HepG2 (cell line): Measurements from ENCODE around the gene OTOP2. TPM values are rescaled to one million over a fixed set of nuclear protein-coding genes. Genes with fewer than 3 reads are reported as not detected.

Source experiments
- AFF4 ChIP-seq: sonication (generic); formaldehyde crosslinking; IDR thresholded peaks from 2 replicates; pipeline ENCODE4 v1.4.0; 2020; ENCODE audit warnings: missing genetic modification reagents
- BRCA1 ChIP-seq: sonication (generic); formaldehyde crosslinking; IDR thresholded peaks from 2 replicates; pipeline ENCODE4 v1.4.0; 2020; ENCODE audit warnings: missing genetic modification reagents
- DBP ChIP-seq: sonication (generic); formaldehyde crosslinking; IDR thresholded peaks from 2 replicates; pipeline ENCODE4 v1.4.0; 2020; ENCODE audit warnings: missing genetic modification reagents; ENCODE audit errors: not compliant biosample characterization
- DNMT1 ChIP-seq: sonication (generic); formaldehyde crosslinking; IDR thresholded peaks from 2 replicates; pipeline ENCODE4 v1.5.1; 2020; ENCODE audit warnings: mild to moderate bottlenecking, missing genetic modification reagents
- FOXK1 ChIP-seq: sonication (generic); formaldehyde crosslinking; IDR thresholded peaks from 2 replicates; pipeline ENCODE4 v1.4.0; 2020; ENCODE audit warnings: low read depth, missing genetic modification reagents, borderline replicate concordance
- HNRNPK ChIP-seq: fragments of 200-400 bp; formaldehyde crosslinking; IDR thresholded peaks from 2 replicates; pipeline ENCODE4 v1.6.1; 2018; ENCODE audit warnings: low read length, low read depth, moderate library complexity, mild to moderate bottlenecking; ENCODE audit not compliant: poor library complexity, severe bottlenecking
- ISX ChIP-seq: sonication (generic); formaldehyde crosslinking; conservative IDR thresholded peaks from 2 replicates; pipeline ENCODE4 v1.5.0; 2020; ENCODE audit warnings: missing genetic modification reagents
- KLF15 ChIP-seq: sonication (generic); formaldehyde crosslinking; IDR thresholded peaks from 2 replicates; pipeline ENCODE4 v1.8.1; 2023; ENCODE audit warnings: borderline replicate concordance, mild to moderate bottlenecking, inconsistent platforms, missing genetic modification reagents, mixed read lengths
- MNT ChIP-seq: fragments of 450-650 bp; IDR thresholded peaks from 2 replicates; pipeline ENCODE4 v1.6.1; 2016
- MYNN ChIP-seq: sonication (generic); formaldehyde crosslinking; IDR thresholded peaks from 2 replicates; pipeline ENCODE4 v1.4.0; 2020; ENCODE audit warnings: mild to moderate bottlenecking, low read depth, missing genetic modification reagents
- NCOR1 ChIP-seq: fragments of 200-600 bp; sonication (generic); IDR thresholded peaks from 2 replicates; pipeline ENCODE4 v1.7.0; 2017; ENCODE audit warnings: antibody characterized with exemption, low read length, borderline replicate concordance
- RBAK ChIP-seq: sonication (generic); formaldehyde crosslinking; IDR thresholded peaks from 2 replicates; pipeline ENCODE4 v1.5.1; 2020; ENCODE audit warnings: mild to moderate bottlenecking, missing genetic modification reagents
- RORA ChIP-seq: sonication (generic); formaldehyde crosslinking; IDR thresholded peaks from 2 replicates; pipeline ENCODE4 v1.5.0; 2020; ENCODE audit warnings: mild to moderate bottlenecking, missing genetic modification reagents, moderate library complexity
- SMARCC2 ChIP-seq: fragments of 450-650 bp; IDR thresholded peaks from 2 replicates; pipeline ENCODE4 v1.6.1; 2017; ENCODE audit warnings: antibody characterized with exemption, mild to moderate bottlenecking
- SP4 ChIP-seq: sonication (generic); formaldehyde crosslinking; IDR thresholded peaks from 2 replicates; pipeline ENCODE4 v1.8.1; 2023; ENCODE audit warnings: mild to moderate bottlenecking, missing genetic modification reagents
- XRCC5 ChIP-seq: fragments of 200-400 bp; formaldehyde crosslinking; optimal IDR thresholded peaks from 2 replicates; pipeline ENCODE3; 2017; ENCODE audit warnings: mild to moderate bottlenecking, low read length
- ZBTB25 ChIP-seq: IDR thresholded peaks from 2 replicates; pipeline ENCODE4 v1.6.1; 2018; ENCODE audit warnings: missing genetic modification reagents
- ZBTB39 ChIP-seq: sonication (generic); formaldehyde crosslinking; IDR thresholded peaks from 2 replicates; pipeline ENCODE4 v1.5.0; 2020; ENCODE audit warnings: missing genetic modification reagents
- ZNF335 ChIP-seq: sonication (generic); formaldehyde crosslinking; IDR thresholded peaks from 2 replicates; pipeline ENCODE4 v1.4.0; 2020; ENCODE audit warnings: missing genetic modification reagents
- ZNF782 ChIP-seq: sonication (generic); formaldehyde crosslinking; IDR thresholded peaks from 2 replicates; pipeline ENCODE4 v1.4.0; 2020; ENCODE audit warnings: missing genetic modification reagents, mild to moderate bottlenecking, borderline replicate concordance
- polyA plus RNA-seq, 8 experiments: library from polyadenylated mRNA; depleted of rRNA in 3 of 8; stranded (reverse) in 7 of 8; unstranded in 1 of 8; fragments of >200 nt; fragmentation: Illumina TruSeq in 4 of 8; extraction: Trizol in 4 of 8; gene quantifications; 2 replicates each; pipeline versions ENCODE4 v1.2.1 to v1.2.3, GENCODE V29; 2011 to 2016; ENCODE audit warnings: low read depth in 4 of 8, missing spikeins in 1 of 8, mixed read lengths in 1 of 8; ENCODE audit not compliant: insufficient read depth in 1 of 8
- total RNA-seq, 5 experiments: library from RNA; depleted of rRNA; stranded (reverse); fragments of >200 nt; fragmentation: Illumina TruSeq; extraction: Trizol; gene quantifications; 2 replicates each; pipeline ENCODE4 v1.2.3, GENCODE V29; 2016; ENCODE audit warnings: low read depth in 1 of 5

OTOP2 gene
- total and polyA plus RNA-seq, 2 of the 13 experiments (the other 11 are each of a cell fraction or from before 2014, with no cell fraction given), result not detected

- TF ChIP-seq SP4 (CRISPR knock-in tag) (0 out of 2 replicates have a peak, but pooled peaks have one; percentile 44), KLF15 (no peak), ZBTB39 (CRISPR knock-in tag) (no peak), DNMT1 (CRISPR knock-in tag) (peak; percentile 72; the same call in 1 of the 2 replicates), ZNF782 (CRISPR knock-in tag) (no peak), ZBTB25 (CRISPR knock-in tag) (no peak), BRCA1 (no peak), FOXK1 (CRISPR knock-in tag) (no peak), RBAK (CRISPR knock-in tag) (no peak), MYNN (CRISPR knock-in tag) (no peak), ISX (no peak), DBP (CRISPR knock-in tag) (no peak), NCOR1 (no peak), MNT (no peak), HNRNPK (no peak), AFF4 (no peak), XRCC5 (peak; percentile 59), SMARCC2 (no peak), RORA (CRISPR knock-in tag) (no peak), ZNF335 (CRISPR knock-in tag) (no peak)
Measured at GRCh38 chr17:74919440-74920305, 4.4 kb upstream of the OTOP2 start (continued).
